Measurements from ENCODE around the gene LTBP1. TPM values are rescaled to one million over a fixed set of nuclear protein-coding genes. Genes with fewer than 3 reads are reported as not detected.

The LTBP1 gene
- total RNA-seq, 1 experiment from 2014 or later, result 28.5 TPM

DNA sequence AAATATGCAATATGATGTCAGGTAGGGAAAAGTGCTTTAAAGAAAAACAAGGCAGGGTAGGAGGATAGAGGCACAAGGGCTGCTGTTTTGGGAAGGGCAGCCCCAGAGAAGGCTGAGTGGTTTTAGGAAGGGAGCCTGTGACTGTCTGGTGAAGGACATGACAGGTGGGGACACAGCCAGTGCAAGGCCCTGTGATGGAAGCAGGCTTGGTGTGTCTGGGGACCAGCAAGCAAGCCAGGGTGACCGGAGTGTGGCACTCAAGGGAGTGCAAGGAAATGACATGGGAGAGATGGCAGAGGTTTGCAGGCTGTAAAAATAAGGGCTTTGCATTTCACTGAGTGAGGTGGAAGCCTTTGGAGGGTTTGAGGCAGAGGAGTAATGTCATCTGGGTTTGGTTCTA, 62.0 kb downstream of the LTBP1 start:
- no peak overlapping the region for H3K27ac ChIP-seq (ENCODE audit: insufficient read length, low read depth, low read length)
- H3K79me1 ChIP-seq (ENCODE audit: insufficient read depth, low read depth, low read length, poor library complexity, severe bottlenecking), result no peaks in the 10 kb centered on the region
- no peak overlapping the region for H2AFZ ChIP-seq (ENCODE audit: low read length)
- H3K14ac ChIP-seq (ENCODE audit: insufficient read depth, low read length), result no peak overlapping the region
- DNase-seq, result no peak
- H3T11ph ChIP-seq (ENCODE audit: low read length), result no peak overlapping the region
- no peaks in the 10 kb centered on the region for H3K9me3 ChIP-seq (ENCODE audit: control insufficient read depth, low read depth, low read length)
- no peaks in the 10 kb centered on the region for H3K27me3 ChIP-seq (ENCODE audit: insufficient read depth, low read length)
- Mint-ChIP-seq H3K9me3 (no peaks in the 10 kb centered on the region), H3K27ac (no peak overlapping the region; a peak in 1 of 7 replicates), H3K36me3 (ENCODE audit: insufficient read depth in 1 of 3, low read depth in 3 of 3) (no peaks in the 10 kb centered on the region; a peak in 1 of 7 replicates), H3K4me1 (peaks cover 3 to 4% of the 10 kb centered on the region in 2 experiments), H3K4me3 (no peak overlapping the region), H3K27me3 (ENCODE audit: low read depth) (no peaks in the 10 kb centered on the region)
- H3K4ac ChIP-seq (ENCODE audit: low read depth, low read length), result no peak overlapping the region
- H2BK12ac ChIP-seq (ENCODE audit: insufficient read length, low read depth, low read length), result no peak overlapping the region
- H4K91ac ChIP-seq (ENCODE audit: insufficient read length, low read depth, low read length), result no peak overlapping the region
- no peak overlapping the region for H4K5ac ChIP-seq (ENCODE audit: insufficient read length, low read depth, low read length)
- H2AK5ac ChIP-seq (ENCODE audit: insufficient read length, low read length), result no peak overlapping the region
- H3K18ac ChIP-seq (ENCODE audit: insufficient read length, low read depth, low read length), result no peak overlapping the region
- H3K23ac ChIP-seq (ENCODE audit: insufficient read length, low read depth, low read length), result no peak overlapping the region
- no peak overlapping the region for H2BK20ac ChIP-seq (ENCODE audit: low read depth, low read length, poor library complexity, severe bottlenecking)
- H3K4me1 ChIP-seq (ENCODE audit: insufficient read depth, low read length), result no peaks in the 10 kb centered on the region
- no peak overlapping the region for H2BK120ac ChIP-seq (ENCODE audit: low read depth, low read length, poor library complexity, severe bottlenecking)
- H2BK15ac ChIP-seq (ENCODE audit: low read depth, low read length), result no peak overlapping the region
- no peak overlapping the region for H2BK5ac ChIP-seq (ENCODE audit: insufficient read length, low read length)
- no peaks in the 10 kb centered on the region for H3K23me2 ChIP-seq (ENCODE audit: insufficient read length, low read depth, low read length, poor library complexity, severe bottlenecking)
- no peak overlapping the region for H4K8ac ChIP-seq (replicated peaks; ENCODE audit: insufficient read length, low read depth, low read length)
- TF ChIP-seq, protein P1, sequence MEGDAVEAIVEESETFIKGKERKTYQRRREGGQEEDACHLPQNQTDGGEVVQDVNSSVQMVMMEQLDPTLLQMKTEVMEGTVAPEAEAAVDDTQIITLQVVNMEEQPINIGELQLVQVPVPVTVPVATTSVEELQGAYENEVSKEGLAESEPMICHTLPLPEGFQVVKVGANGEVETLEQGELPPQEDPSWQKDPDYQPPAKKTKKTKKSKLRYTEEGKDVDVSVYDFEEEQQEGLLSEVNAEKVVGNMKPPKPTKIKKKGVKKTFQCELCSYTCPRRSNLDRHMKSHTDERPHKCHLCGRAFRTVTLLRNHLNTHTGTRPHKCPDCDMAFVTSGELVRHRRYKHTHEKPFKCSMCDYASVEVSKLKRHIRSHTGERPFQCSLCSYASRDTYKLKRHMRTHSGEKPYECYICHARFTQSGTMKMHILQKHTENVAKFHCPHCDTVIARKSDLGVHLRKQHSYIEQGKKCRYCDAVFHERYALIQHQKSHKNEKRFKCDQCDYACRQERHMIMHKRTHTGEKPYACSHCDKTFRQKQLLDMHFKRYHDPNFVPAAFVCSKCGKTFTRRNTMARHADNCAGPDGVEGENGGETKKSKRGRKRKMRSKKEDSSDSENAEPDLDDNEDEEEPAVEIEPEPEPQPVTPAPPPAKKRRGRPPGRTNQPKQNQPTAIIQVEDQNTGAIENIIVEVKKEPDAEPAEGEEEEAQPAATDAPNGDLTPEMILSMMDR (conservative IDR thresholded peaks at IDR 0.05), result no peak
- H3K56ac ChIP-seq (ENCODE audit: insufficient read length, low read depth, low read length), result no peak overlapping the region
- no peak overlapping the region for H3K4me2 ChIP-seq (ENCODE audit: insufficient read depth, insufficient read length, low read length)
- no CpG with 5 or more reads among the region's 1 CpG for WGBS (ENCODE audit: extremely low coverage, insufficient read length, low lambda C conversion rate)
- H3K79me2 ChIP-seq (ENCODE audit: insufficient read depth, low read length), result no peaks in the 10 kb centered on the region
- H3K9ac ChIP-seq (ENCODE audit: extremely low read depth, insufficient read length, low read length), result no peak overlapping the region
- H4K20me1 ChIP-seq (ENCODE audit: control insufficient read depth, insufficient read depth, insufficient read length), result no peaks in the 10 kb centered on the region
